Measurements from ENCODE around the gene SHANK2. TPM values are rescaled to one million over a fixed set of nuclear protein-coding genes. Genes with fewer than 3 reads are reported as not detected.

Gene SHANK2
- total and polyA plus RNA-seq, 2 donors (not counting 3 experiments of a cell fraction or from before 2014, with no cell fraction given) = not detected

- Histone ChIP-seq H3K27me3 (ENCODE audit: control insufficient read depth in 2 of 2, insufficient read depth in 2 of 2, low read length in 2 of 2) (no peaks in the 10 kb centered on the region), H3K79me2 (ENCODE audit: control insufficient read depth, insufficient read depth, low read length) (no peaks in the 10 kb centered on the region), H3K36me3 (ENCODE audit: control insufficient read depth in 2 of 2, extremely low read depth in 1 of 2, insufficient read depth in 2 of 2, low read length in 2 of 2) (no peaks in the 10 kb centered on the region), H3K9me3 (replicated peaks; ENCODE audit: control insufficient read depth, insufficient read depth, low read length) (no peaks in the 10 kb centered on the region), H2AFZ (ENCODE audit: low read depth, low read length) (no peak overlapping the region), H3K4me2 (ENCODE audit: insufficient read depth, low read length) (no peak overlapping the region), H3K9ac (replicated peaks; ENCODE audit: extremely low read depth, insufficient read depth, low read length) (no peak overlapping the region), H3K4me3 (replicated peaks in 1 of 3; ENCODE audit: insufficient read depth in 1 of 3, low read depth in 1 of 3, low read length in 3 of 3) (no peak overlapping the region), H3K9me1 (replicated peaks; ENCODE audit: control insufficient read depth, extremely low read depth, insufficient read depth, low read length) (no peaks in the 10 kb centered on the region), H4K20me1 (replicated peaks; ENCODE audit: control insufficient read depth, extremely low read depth, insufficient read depth, low read length) (no peaks in the 10 kb centered on the region), H3K27ac (ENCODE audit: insufficient read depth, low read depth, low read length) (no peak overlapping the region), H3K4me1 (ENCODE audit: control insufficient read depth, extremely low read depth, insufficient read depth, low read length) (no peaks in the 10 kb centered on the region)
- ChIA-PET CTCF (no interaction called here), POLR2A (no interaction called here)
- DNase-seq (ENCODE audit: low read depth, low spot score) = no peak
- TF ChIP-seq CTCF (IDR thresholded peaks at IDR 0.05; ENCODE audit: extremely low read depth in 1 of 2, insufficient read depth in 1 of 2, low read depth in 1 of 2, low read length in 2 of 2) (no peak), POLR2AphosphoS5 (IDR thresholded peaks at IDR 0.05; ENCODE audit: insufficient read depth, low read depth, low read length) (no peak), MYC (IDR thresholded peaks at IDR 0.05; ENCODE audit: low read depth, low read length) (no peak), POLR2A (IDR thresholded peaks at IDR 0.05; ENCODE audit: low read depth, low read length) (no peak), FOS (IDR thresholded peaks at IDR 0.05; ENCODE audit: borderline replicate concordance, insufficient read depth, low read length) (no peak), MAX (IDR thresholded peaks at IDR 0.05; ENCODE audit: insufficient read depth, insufficient read length) (no peak), EZH2 (IDR thresholded peaks at IDR 0.05; ENCODE audit: borderline replicate concordance, low read depth, low read length, severe bottlenecking) (no peak), JUN (IDR thresholded peaks at IDR 0.05; ENCODE audit: borderline replicate concordance, insufficient read depth, insufficient read length, low read depth) (no peak), GATA2 (IDR thresholded peaks at IDR 0.05; ENCODE audit: insufficient read depth, insufficient read length, low read depth, low read length) (no peak)
- intact Hi-C loops (cut with micrococcal nuclease) (no loop called here), dilution Hi-C loops (cut with MboI; ENCODE audit: extremely low pct_ligation_motif_present, low sequenced_read_pairs) (no loop called here)
- BruUV-seq (replicated peaks) = no TSS peak
- no peak for FAIRE-seq
These were observed 48.7 kb downstream of the SHANK2 start for GRCh38 chr11:71203681-71204080.

Measured in endothelial cell of umbilical vein (primary cell).